HG03066 (cell line): ENCODE results near the gene COMMD1.
"Not testable (repeated sequence)": the region's sequence is repeated elsewhere in the genome, so short reads cannot be mapped to it uniquely, and the experiment has no call there.

Experiments used
- ATAC-seq: cut with Tn5 transposase; IDR thresholded peaks from one replicate; pipeline ENCODE4 v1.9.1; 2021; ENCODE audit warnings: low read depth; ENCODE audit not compliant: unreplicated experiment

The COMMD1 gene

DNA sequence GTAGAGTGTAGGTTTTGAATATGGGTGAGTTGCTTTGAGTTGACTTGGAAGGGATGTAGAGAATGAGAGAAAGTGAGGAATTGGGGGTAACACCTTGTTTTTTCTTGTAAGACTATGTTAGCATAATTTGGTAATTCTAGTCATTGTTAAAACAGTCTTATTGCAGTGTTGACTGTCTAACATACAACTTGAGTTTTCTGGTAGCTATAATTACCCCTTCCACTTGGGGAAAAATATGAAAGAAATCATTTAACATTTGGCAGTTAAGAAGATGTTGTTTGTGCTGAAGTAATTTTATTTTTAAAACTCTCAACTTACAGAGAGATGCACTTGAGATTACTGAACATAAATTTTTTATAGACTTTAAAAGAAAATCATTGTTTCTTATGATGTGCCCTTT is 108.2 kb downstream of the COMMD1 start:
- no peak for ATAC-seq

DNA sequence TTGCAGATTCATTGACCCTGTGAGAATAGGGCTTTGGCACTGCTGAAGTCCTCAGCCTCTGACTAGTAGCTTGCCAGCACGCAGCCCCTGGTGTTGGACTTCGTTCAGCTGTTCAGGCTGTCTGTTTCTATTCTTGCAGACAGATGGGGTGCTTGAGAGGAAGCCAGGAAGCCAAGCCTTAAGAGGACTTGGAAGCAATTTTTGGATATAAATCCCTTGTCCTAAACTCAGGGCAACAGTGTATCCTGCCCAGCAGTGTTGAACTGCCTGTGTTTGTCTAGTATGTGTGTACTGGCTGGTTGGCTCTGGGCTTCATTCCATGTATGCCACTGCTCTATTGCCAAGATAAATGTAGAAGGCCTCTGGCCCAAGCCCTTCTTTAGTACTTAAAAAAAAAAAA is 108.6 kb downstream of the COMMD1 start:
- ATAC-seq, result no peak

DNA sequence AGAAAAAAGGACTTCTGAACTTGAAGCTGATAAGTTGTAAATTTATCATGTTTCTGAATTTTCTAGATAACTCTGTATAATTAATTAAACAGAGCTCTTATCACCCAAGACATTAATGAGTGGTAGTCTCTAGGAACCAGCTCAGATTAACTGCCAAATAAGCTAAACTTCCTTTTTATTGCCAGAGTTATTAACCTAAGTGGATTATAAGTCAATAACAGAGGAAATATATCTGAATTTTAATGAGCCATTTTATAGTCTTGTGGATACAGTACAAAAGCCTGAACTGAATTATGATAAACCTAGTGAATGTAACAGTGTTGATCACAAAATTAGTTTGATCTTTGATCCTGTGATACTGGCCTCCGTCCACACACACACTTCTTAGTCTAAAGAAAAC is 111.5 kb downstream of the COMMD1 start:
- ATAC-seq, result no peak

DNA sequence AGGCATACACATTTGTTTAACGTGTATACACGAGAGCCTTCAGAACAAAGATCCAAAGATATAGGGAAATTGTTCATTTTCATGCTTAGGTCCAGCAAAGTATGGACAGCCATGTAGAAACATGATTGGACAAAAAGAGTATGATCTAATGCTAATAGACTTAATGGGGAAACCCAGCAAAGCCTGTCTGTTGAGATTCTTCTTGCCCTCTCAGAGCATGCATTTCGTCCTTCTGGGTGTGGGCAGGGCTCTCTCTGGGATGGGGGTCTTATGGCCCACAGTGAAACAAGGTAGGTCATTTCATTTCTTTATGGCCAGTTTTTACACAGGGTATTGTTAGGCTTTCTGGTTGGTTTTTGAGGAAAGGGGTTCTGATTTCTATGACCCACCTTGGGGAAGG is 124.4 kb downstream of the COMMD1 start:
- ATAC-seq, result no peak

DNA sequence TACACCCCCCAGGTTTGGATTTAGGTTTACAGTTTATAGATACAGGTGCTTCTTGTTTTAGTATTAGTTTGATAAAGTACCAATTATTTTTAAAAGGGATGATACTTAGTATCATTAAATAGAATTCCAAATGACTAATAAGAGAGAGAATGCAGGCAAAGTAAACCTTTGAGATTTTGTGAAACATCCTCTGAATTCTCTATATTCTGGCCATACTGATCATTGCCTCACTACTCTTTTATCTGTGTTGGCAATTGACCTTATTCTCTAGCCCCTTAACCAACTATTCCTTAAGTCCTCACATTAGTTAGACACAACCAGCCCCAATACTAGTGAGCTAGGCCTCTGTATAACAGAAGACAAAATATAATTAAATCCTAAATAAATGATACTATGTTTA is 125.4 kb downstream of the COMMD1 start:
- no peak for ATAC-seq

DNA sequence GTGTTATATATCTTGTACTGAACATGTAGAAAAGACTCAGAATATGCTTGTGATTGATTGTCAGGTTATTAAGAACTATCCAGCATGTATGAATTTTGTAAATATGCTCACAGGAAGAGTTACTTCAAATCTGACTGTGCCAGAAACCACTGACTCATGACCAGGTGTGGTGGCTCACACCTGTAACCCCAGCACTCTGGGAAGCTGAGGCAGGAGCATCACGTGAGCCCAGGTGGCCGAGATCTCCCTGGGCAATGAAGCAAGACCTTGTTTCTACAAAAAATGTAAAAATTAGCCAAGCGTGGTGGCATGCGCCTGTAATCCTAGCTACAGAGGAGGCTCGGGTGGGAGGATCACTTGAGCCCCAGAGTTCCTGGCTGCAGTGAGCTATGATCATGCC is 126.6 kb downstream of the COMMD1 start:
- no peak for ATAC-seq

DNA sequence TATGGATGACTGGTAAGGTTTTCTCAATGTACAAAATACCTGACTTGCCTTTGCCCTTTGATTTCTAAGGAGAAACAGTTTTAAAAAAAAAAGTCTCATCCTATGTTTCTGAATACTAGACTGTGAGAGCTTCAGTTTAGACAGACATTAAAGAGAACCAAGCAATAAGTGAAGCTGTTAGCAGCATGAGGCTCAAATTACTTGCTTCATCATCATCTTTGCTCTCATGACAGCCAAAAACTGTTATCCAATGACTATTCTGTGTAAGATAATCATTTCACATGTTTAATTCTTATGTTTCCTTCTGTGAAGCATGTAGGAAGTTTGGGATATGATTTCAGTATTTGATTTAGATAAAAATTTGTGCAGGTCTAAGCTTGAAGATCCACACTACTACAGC is 129.2 kb downstream of the COMMD1 start:
- ATAC-seq, result no peak

DNA sequence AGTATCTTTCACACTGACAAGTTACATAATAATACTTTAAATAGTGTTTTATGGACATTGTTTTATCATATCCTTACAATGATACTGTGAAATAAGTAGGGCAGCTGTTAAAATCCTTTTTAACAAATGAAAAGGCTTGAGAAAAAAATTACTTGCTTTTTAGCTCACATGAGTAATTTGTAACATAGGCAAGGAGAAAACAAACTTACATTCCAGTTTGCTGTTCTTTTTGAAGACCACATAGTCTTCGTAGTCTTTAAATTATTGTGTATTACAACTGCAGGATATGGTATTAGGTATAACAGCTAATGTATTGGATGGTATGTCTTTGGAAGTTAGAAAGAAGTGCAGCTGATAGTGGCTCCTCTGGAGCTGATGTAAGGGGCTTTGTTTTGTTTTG is 130.8 kb downstream of the COMMD1 start:
- no peak for ATAC-seq

DNA sequence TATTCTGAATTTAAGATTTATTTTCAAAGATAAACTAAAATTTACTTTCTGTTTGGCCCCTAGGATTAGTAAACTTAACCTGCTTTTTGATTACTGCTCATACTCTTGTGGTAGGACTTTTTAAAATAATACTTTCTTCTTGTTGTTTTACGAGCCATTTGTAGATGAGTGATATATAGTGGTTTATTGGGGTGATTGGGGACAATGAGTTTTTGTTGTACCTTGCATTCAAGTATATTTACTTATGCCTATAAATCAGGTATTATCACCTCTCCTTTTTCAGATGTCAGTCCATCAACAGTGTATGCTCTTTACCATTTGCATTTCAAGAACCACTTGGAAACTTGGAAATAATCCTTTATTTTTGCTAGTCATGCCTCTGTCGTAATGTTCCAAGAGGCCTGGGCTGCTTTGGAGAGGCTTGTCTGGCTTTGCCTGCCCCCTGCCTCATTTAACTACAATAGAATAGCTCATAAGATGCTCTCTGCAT is 131.3 kb downstream of the COMMD1 start:
- ATAC-seq, result no peak

DNA sequence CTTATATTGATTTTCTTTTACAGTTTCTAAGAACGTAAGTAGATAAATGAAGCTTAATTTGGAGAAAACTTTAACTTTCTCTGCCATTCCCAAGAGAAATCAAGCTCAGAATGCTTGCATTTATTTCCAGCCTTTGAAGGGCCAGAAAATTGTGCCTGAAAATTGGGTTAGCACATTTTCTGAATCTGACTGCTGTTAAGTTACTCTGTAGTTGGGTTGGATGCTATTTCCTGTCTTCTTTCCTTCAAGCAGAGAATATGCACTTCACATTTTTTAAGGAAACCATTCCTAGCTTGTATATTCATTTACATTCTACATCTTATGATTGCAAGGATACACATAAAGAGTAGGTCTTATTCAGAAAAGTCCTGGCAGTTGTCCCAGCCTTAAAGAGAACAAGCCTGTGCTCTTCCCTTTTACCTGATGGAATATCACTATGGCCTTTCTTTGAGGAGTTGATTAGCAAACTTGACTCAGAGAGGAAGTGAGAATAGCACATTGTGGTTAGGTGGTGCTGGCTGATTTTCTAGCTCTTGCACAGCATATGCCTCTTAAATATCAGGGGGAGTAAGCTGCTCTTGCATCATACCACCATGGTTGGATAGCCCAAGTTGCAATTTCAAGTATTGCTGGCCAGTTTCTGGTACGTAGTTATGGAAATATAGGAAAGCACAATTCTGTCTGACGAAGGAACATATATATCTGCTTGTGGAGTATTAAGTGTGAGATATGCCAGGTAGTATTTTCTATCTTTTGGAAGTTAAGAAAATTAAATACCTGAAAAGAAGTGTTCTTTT is 133.7 kb downstream of the COMMD1 start:
- peak; percentile 99 for ATAC-seq

DNA sequence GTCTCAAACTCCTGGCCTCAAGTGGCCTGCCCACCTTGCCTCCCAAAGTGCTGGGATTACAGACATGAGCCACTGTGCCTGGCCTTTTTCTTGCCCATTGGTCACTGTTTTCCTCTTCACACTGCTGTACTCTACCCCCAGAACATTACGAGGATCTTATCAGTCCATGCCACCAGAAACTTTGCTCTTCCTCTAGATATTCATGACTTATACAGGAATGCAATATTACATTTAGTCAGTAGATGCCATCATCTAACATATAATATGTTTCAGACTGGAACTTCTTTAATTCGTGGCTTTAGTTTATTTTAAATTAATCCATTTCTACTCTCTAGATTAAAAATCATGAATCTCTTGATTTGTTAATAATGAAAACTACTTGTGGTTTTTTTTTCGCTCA is 135.5 kb downstream of the COMMD1 start:
- ATAC-seq, result no peak

DNA sequence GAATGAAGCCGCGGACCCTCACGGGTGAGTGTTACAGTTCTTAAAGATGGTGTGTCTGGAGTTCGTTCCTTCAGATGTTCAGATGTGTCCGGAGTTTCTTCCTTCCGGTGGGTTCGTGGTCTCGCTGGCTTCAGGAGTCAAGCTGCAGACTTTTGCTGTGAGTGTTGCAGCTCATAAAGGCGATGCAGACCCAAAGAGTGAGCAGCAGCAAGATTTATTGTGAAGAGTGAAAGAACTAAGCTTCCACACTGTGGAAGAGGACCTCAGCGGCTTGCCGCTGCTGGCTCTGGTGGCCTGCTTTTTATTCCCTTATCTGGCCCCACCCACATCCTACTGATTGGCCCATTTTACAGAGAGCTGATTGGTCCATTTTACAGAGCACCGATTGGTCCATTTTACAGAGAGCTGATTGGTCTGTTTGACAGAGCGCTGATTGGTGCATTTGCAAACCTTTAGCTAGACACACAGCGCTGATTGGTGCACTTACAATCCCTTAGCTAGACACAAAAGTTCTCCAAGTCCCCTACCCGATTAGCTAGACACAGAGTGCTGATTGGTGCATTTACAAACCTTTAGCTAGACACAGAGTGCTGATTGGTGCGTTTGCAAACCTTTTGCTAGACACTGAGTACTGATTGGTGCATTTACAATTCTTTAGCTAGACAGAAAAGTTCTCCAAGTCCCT is 136.4 kb downstream of the COMMD1 start:
- ATAC-seq, result not testable (repeated sequence)

DNA sequence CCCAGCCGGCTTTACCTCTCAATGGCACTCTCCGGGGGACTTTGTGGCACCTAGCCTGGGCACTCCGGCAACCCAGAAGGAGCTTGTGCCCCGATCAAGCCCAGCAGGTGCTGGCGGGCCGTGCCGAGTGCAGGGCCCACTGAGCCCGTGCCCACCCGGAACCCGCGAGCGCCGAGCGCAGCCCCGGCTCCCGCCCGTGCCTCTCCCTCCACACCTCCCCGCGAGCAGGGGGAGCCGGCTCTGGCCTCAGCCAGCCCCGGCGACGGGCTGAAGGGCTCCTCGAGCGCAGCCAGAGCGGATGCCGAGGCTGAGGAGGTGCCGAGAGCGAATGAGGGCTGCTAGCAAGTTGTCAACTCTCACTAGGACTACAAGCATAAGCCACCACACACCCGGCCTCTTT is 136.9 kb downstream of the COMMD1 start:
- ATAC-seq, result no peak

DNA sequence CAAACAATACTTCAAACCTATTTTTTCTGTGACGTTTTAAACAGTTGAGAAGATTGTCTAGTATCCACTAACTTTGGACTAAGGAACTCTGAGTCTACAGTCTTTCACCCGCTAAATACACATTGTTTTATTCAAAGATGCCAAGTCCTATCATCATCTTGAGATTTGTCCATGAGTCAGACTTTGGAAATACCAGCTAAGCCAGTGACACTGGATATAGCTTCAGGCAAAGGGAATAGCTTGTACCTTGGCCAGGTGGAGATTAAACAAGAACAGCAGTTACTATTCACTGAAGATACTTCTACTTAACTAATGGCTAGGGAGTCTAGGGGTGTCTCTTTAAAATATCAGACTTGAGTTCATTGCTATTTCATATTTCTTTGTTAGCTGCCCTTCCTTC is 137.5 kb downstream of the COMMD1 start:
- ATAC-seq, result no peak

DNA sequence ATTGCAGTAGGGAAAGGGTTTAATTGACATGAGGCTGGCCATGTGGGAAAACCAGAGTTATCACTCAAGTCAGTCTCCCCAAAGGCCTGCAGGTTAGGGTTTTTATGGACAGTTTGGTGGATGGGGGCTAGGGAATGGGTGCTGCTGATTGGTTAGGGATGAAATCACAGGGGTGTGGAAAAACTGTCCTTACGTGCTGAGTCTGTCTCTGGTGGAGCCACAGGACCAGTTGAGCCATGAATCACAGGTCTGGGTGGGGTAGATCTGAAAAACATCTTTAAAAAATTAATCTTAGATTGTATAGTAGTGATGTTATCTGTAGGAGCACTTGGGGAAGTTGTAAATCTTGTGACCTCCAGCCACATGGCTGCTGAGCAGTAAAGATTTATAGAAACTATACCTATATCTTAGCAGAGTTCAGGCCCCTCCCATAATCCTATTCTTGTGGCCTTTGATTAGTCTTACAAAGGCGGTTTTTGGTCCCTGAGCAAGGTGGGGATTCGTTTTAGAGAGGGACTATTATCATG is 139.6 kb downstream of the COMMD1 start:
- no peak for ATAC-seq

DNA sequence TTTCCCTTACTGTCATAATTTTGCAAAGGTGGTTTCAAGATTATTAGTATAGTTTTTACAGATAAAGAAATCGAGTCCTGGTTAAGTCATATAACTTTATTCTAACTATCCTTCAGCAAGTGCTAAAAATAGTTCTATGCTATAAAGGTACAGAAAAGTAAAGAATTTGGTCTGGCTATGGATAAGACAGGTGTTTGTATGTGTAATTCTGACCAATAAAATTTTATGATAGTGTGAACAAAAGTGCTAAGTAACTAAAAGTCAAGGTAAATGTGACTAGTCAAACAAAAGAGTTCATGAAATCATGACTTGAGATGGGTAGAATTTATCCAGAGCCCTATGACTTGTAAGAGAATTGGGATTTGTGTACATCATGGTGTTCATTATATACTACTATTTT is 140.7 kb downstream of the COMMD1 start:
- no peak for ATAC-seq

DNA sequence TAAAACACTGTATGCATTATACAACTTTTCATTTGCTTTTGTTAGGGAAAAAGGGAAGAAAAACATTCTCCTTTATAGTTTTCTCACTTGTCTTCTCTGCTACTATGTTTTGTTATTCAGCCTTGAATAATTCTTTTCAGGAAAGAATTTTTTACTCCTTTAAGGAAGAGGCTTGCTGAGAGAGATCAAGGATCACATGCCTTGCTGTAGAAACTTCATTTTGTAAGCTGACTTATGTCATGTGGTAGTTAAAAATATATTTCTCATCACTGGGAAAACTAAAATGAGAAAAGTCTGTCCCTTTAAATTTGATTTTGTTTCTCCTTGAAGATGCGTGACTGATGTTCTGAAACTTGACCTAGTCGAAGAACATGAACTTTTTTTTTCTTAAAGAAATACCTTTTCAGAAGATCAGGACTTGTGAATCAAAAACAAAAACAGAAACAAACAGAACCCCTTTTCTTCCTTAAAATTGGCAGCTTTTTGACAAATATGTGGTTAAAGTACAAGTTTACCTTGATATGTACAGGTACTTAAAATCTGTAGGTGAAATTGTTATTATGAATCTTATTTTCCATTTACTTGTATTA is 145.1 kb downstream of the COMMD1 start:
- no peak for ATAC-seq

DNA sequence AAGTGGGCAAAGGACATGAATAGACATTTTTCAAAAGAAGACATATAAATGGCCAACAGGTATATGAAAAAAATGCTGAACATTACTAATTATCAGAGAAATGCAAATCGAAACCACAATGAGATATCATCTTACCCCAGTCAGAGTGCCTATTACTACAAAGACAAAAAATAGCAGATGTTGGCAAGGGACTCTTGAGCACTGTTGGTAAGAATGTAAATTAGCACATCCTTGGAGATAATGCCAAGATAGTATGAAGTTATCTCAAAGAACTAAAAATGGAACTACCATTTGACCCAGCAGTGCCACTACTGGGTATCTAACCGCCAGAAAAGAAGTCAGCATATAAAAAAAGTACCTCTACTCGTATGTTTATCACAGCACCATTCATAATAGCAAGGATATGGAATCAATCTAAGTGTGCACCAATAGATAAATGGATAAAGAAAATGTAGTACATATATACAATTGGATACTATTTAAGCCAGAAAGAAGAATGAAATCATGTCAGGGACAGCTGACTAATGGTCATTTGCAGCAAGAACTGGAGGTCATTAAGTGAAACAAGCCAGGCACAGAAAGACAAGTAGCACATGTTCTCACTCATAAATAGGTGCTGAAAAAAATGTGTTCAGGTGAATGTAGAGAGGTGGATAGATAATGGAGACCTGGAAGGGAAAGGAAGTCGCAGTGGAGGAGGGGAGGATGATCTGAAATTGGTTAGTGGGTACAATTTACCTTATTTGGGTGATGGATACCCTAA is 148.7 kb downstream of the COMMD1 start:
- ATAC-seq, result no peak

DNA sequence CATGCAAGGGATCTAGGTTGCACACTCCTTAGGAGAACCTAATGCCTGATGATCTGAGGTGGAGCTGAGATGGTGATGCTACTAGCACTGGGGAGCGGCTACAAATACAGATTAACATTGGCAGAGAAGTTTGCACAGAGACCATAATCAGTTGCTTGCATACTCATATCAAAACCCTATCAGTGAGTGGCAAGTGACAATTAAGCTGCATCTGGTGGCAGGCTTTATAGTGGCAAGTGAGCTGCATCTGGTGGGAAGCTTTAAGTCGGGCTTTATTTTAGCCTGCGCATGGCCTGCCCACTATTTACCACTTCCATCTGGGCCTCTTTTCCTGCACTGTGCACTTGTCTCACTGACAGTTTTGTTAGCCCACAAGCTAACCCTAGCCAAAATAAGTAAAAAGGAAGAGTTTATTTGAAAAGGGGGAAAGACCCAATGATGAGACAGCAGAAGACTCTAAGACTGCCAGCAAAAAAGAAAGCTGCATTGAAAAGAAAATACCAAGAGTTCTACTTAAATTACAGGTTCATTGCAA is 149.5 kb downstream of the COMMD1 start:
- ATAC-seq, result no peak

DNA sequence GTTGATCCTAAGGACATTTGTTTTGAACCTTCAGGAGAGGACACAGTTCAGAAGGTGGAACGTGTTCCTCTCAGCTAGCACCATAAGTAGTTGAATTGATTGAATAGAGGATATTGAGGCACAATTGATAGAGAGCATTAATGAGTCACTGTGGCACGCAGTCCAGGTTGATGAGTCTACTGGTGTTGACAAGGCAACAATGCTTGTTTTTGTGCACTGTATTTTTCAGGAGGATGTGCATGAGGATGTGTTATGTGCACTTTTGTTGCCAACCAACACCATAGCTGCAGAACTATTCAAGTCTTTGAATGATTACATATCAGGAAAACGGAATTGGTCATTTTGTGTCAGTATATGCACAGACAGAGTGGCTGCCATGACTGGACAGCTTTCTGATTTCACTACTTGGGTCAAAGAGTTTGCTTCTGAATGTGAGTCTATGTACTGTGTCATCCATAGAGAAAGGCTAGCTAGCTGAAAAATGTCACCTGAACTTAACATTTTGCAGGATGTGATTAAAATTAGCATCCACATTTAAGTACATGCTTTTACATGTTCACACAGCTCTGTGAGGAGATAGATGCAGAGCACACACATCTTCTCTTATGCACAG is 150.4 kb downstream of the COMMD1 start:
- no peak for ATAC-seq
